NK-92 (cell line): ENCODE measurements around the gene PXK.
"Not testable (repeated sequence)": the region's sequence is repeated elsewhere in the genome, so short reads cannot be mapped to it uniquely, and the experiment has no call there.

Experiments used
- DNase-seq: peaks from one replicate; lab custom pipeline; 2025; ENCODE audit not compliant: unreplicated experiment; lab: John Stamatoyannopoulos, UW

The PXK gene

GRCh38 chr3:58414538-58415197 is 82.0 kb downstream of the PXK start:
- no peak for DNase-seq

GRCh38 chr3:58416191-58416590 is 83.5 kb downstream of the PXK start:
- DNase-seq: no peak

- DNase-seq: no peak
Observed at GRCh38 chr3:58417075-58417474, 84.4 kb downstream of the PXK start.

GRCh38 chr3:58418227-58418626 is 85.5 kb downstream of the PXK start:
- no peak for DNase-seq

- no peak for DNase-seq
Observed at GRCh38 chr3:58419780-58420507, 87.3 kb downstream of the PXK start.

- DNase-seq: no peak
Observed at GRCh38 chr3:58421004-58421403, 88.3 kb downstream of the PXK start.

- DNase-seq: no peak
Observed at GRCh38 chr3:58422756-58423325, 90.1 kb downstream of the PXK start.

- DNase-seq: no peak
Observed at GRCh38 chr3:58424613-58425012, 91.9 kb downstream of the PXK start.

GRCh38 chr3:58425782-58426181 is 93.1 kb downstream of the PXK start:
- DNase-seq: no peak

GRCh38 chr3:58427661-58428361 is 95.1 kb downstream of the PXK start:
- no peak for DNase-seq

GRCh38 chr3:58429657-58430056 is 97.0 kb downstream of the PXK start:
- DNase-seq: no peak

GRCh38 chr3:58432905-58433304 is 100.2 kb downstream of the PXK start:
- no peak for DNase-seq

GRCh38 chr3:58433400-58434167 is 100.9 kb downstream of the PXK start, which contains the start of gene PDHB:
Gene PDHB (minus strand): TSS chr3:58433832. CDS start chr3:58433809, 23 bp downstream.
- peak; percentile 28 for DNase-seq

GRCh38 chr3:58434168-58434504 is 101.4 kb downstream of the PXK start:
- DNase-seq: no peak

- DNase-seq: no peak
Observed at GRCh38 chr3:58434511-58434910, 101.8 kb downstream of the PXK start.

GRCh38 chr3:58434990-58435389 is 102.3 kb downstream of the PXK start:
- no peak for DNase-seq

- DNase-seq: not testable (repeated sequence)
Observed at GRCh38 chr3:58437276-58437675, 104.6 kb downstream of the PXK start.

GRCh38 chr3:58440996-58441355 is 108.3 kb downstream of the PXK start:
- DNase-seq: not testable (repeated sequence)

- DNase-seq: no peak
Observed at GRCh38 chr3:58441514-58442450, 109.1 kb downstream of the PXK start.

GRCh38 chr3:58452176-58452575 is 119.5 kb downstream of the PXK start:
- no peak for DNase-seq
